ENCODE data around the gene FSTL4.
"Not testable (repeated sequence)": the region's sequence is repeated elsewhere in the genome, so short reads cannot be mapped to it uniquely, and the experiment has no call there.

Gene FSTL4

GRCh38 chr5:133233616-133234015 lies 378.7 kb downstream of the FSTL4 start:
- DNase-seq = no peak

- DNase-seq = no peak
These were observed 379.4 kb downstream of the FSTL4 start for GRCh38 chr5:133232911-133233310.

GRCh38 chr5:133232435-133232834 lies 379.9 kb downstream of the FSTL4 start:
- no peak for DNase-seq

- no peak for DNase-seq
These were observed 380.3 kb downstream of the FSTL4 start for GRCh38 chr5:133232011-133232410.

- no peak for DNase-seq
These were observed 381.3 kb downstream of the FSTL4 start for GRCh38 chr5:133230823-133231578.

GRCh38 chr5:133229931-133230664 lies 382.2 kb downstream of the FSTL4 start:
- DNase-seq = no peak

- no peak for DNase-seq
These were observed 384.0 kb downstream of the FSTL4 start for GRCh38 chr5:133228316-133228715.

GRCh38 chr5:133227897-133228296 lies 384.4 kb downstream of the FSTL4 start:
- DNase-seq = no peak

- no peak for DNase-seq
These were observed 385.3 kb downstream of the FSTL4 start for GRCh38 chr5:133227082-133227481.

- no peak for DNase-seq
These were observed 386.2 kb downstream of the FSTL4 start for GRCh38 chr5:133226186-133226585.

- DNase-seq = peak; percentile 44 to 61
These were observed 386.6 kb downstream of the FSTL4 start for GRCh38 chr5:133225671-133226152.

- DNase-seq = no peak
These were observed 389.4 kb downstream of the FSTL4 start for GRCh38 chr5:133222979-133223378.

- no peak for DNase-seq
These were observed 389.8 kb downstream of the FSTL4 start for GRCh38 chr5:133222521-133222920.

GRCh38 chr5:133222040-133222439 lies 390.3 kb downstream of the FSTL4 start:
- DNase-seq = no peak

GRCh38 chr5:133220851-133221674 lies 391.3 kb downstream of the FSTL4 start:
- no peak for DNase-seq

GRCh38 chr5:133219296-133219695 lies 393.0 kb downstream of the FSTL4 start:
- no peak for DNase-seq

GRCh38 chr5:133216138-133216537 lies 396.2 kb downstream of the FSTL4 start:
- DNase-seq = not testable (repeated sequence)

- DNase-seq = no peak
These were observed 398.1 kb downstream of the FSTL4 start for GRCh38 chr5:133214153-133214820.

GRCh38 chr5:133205649-133206048 lies 406.7 kb downstream of the FSTL4 start:
- DNase-seq = no peak

GRCh38 chr5:133205204-133205603 lies 407.1 kb downstream of the FSTL4 start:
- no peak for DNase-seq

GRCh38 chr5:133203317-133204305 lies 408.7 kb downstream of the FSTL4 start:
- no peak for DNase-seq
